Upper lobe of right lung (tissue), 1 donor: Measurements from ENCODE around the gene RBM39. TPM values are rescaled to one million over a fixed set of nuclear protein-coding genes. Genes with fewer than 3 reads are reported as not detected.
A peak's percentile ranks its signal among the peaks of the same experiment; 100 is the strongest.

ENCODE experiments used
- ATAC-seq: fragments of 200-7000 bp; cut with Tn5 transposase; one replicate; pipeline ENCODE4 v1.9.1; 2020; ENCODE audit warnings: mild to moderate bottlenecking, moderate library complexity
- DNase-seq: peaks from one replicate; pipeline ENCODE4 v3.0.0-alpha.2; 2020
- H3K27ac ChIP-seq: fragments of 200-600 bp; one replicate; pipeline ENCODE4 v1.8.0; 2022
- H3K27me3 ChIP-seq: fragments of 200-600 bp; one replicate; pipeline ENCODE4 v1.8.0; 2022; ENCODE audit warnings: mild to moderate bottlenecking
- H3K36me3 ChIP-seq: fragments of 200-600 bp; one replicate; pipeline ENCODE4 v1.8.0; 2022
- H3K4me1 ChIP-seq: fragments of 200-600 bp; one replicate; pipeline ENCODE4 v1.8.0; 2022
- H3K4me3 ChIP-seq: fragments of 200-600 bp; one replicate; pipeline ENCODE4 v1.8.0; 2022; ENCODE audit warnings: mild to moderate bottlenecking
- H3K9me3 ChIP-seq: fragments of 200-600 bp; one replicate; pipeline ENCODE4 v1.8.0; 2022
- intact Hi-C: fragments of 100-400 bp; cut with DNase I; formaldehyde crosslinking; loops from one replicate; pipeline ENCODE4 v1.11.0; 2022
- total RNA-seq: library from RNA; stranded (reverse); fragmentation: NEBNext Ultra II Directional; extraction: Animal tissue kit (Norgen Biotek cat#: 25700); gene quantifications from one replicate; pipeline ENCODE4 v1.2.1, GENCODE V29; 2021
- TF ChIP-seq, protein P1 (sequence below): fragments of 200-600 bp; IDR thresholded peaks from one replicate; pipeline ENCODE4 v1.8.0; 2022; ENCODE audit warnings: antibody characterized with exemption
- donor health status: DM: no; HTN: yes; CAD: no; lungs with severe emphysema.

The RBM39 gene
- total RNA-seq, 1 donor from 2014 or later = 298 TPM

DNA sequence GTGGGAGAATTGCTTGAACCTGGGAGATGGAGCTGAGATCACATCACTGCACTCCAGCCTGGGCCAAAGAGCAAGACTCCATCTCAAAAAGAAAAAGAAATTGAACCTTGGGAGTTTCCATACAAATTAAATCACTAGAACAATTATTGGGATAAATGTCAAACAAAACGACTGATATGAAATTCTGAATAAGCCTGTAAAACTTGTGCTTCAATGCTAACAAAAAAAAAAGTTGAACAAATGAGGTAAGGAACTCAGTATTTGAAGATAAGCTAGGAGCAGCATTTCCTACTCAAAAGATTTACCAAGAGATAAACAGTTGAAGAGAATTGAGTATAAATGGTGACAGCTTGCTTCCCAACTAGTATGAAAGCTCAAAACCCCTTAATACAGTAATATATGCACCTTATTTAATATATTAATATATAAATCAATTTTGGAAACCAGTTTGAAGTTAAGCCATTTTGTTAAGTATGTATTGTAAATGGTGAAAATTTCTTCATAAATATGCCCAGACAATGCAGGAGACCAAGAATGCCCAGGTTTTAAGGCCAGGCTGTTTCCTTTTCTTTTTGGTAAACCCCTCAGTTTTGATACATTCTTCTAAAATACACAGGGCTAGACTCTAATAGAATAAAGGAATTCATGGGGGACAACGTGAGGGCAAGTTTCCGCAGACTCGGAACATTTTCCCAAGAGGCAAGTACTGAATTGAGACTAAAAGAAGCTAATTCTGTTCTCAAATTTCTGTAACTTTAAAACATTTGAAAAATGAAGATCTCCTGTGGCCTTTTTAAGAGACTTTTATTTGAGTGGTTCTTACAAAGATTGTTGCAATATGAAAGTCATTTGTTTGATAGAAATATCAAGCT, 39.0 kb downstream of the RBM39 start:
- H3K36me3 ChIP-seq = peaks cover 70% of the 10 kb centered on the region
- H3K9me3 ChIP-seq = no peaks in the 10 kb centered on the region
- intact Hi-C loops = no loop called here
- H3K27ac ChIP-seq = no peak overlapping the region
- DNase-seq (no peak), ATAC-seq (no peak)
- TF ChIP-seq, protein P1, sequence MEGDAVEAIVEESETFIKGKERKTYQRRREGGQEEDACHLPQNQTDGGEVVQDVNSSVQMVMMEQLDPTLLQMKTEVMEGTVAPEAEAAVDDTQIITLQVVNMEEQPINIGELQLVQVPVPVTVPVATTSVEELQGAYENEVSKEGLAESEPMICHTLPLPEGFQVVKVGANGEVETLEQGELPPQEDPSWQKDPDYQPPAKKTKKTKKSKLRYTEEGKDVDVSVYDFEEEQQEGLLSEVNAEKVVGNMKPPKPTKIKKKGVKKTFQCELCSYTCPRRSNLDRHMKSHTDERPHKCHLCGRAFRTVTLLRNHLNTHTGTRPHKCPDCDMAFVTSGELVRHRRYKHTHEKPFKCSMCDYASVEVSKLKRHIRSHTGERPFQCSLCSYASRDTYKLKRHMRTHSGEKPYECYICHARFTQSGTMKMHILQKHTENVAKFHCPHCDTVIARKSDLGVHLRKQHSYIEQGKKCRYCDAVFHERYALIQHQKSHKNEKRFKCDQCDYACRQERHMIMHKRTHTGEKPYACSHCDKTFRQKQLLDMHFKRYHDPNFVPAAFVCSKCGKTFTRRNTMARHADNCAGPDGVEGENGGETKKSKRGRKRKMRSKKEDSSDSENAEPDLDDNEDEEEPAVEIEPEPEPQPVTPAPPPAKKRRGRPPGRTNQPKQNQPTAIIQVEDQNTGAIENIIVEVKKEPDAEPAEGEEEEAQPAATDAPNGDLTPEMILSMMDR = no peak
- H3K4me3 ChIP-seq = no peak overlapping the region
- peaks cover 14% of the 10 kb centered on the region for H3K4me1 ChIP-seq
- H3K27me3 ChIP-seq = no peaks in the 10 kb centered on the region

DNA sequence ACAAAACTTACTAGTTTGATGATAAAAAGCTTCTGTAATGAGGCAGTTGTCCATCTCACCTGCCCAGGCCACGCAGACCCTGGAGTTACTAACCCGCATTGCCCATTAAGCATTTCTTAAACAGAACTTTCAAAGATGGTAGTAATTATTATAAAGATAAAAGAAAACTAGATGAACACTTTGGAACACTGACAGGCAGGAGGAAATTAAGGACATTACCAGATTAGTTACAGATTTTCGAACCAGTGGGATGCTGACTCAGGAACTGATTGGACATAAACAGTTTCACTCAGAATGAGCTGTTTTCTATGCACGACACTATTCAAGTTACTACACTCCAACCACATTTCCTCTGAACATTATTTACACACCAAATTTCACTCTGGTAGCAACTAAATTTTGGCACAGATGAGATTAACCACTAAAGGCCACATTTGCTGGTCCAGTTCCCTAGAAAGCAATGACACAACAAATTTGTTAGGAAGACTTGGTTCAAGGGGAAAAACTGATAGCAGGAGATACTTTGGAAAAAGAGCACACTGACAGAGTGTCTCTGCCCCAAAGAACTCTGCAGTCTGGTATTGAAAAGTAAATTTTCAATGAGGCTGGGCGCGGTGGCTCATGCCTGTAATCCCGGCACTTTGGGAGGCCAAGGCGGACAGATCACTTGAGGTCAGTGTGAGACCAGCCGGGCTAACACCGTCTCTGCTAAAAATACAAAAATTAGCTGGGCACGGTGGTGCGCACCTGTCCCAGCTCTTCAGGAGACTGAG, 39.8 kb downstream of the RBM39 start:
- peaks cover 17% of the 10 kb centered on the region for H3K4me1 ChIP-seq
- no peak for ATAC-seq
- peaks cover 62% of the 10 kb centered on the region for H3K36me3 ChIP-seq
- DNase-seq = peak; percentile 50
- TF ChIP-seq, protein P1 = no peak
- intact Hi-C loops = no loop called here
- H3K9me3 ChIP-seq = no peaks in the 10 kb centered on the region
- H3K27me3 ChIP-seq = no peaks in the 10 kb centered on the region
- no peak overlapping the region for H3K27ac ChIP-seq
- no peak overlapping the region for H3K4me3 ChIP-seq

DNA sequence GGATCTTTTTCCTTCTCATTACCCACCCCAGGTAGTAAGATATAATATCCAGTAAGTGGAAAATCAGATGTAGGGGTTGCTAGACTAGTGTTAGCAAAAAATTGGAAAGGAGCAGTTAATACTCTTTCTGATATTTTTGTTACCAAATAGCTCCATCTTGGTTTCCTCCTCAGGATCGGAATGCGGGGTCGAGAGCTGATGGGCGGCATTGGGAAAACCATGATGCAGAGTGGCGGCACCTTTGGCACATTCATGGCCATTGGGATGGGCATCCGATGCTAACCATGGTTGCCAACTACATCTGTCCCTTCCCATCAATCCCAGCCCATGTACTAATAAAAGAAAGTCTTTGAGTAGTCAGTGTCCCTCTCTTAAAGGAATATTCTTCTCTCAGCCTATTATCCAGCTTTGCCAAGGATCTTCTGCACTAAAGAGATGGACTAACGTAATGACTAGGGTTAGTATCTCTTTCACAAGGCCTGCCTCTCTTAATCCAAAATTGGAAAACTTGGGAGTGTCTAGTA, 41.4 kb downstream of the RBM39 start:
- Histone ChIP-seq H3K4me1 (peaks cover 17% of the 10 kb centered on the region), H3K36me3 (peaks cover 53% of the 10 kb centered on the region), H3K9me3 (no peaks in the 10 kb centered on the region), H3K27me3 (no peaks in the 10 kb centered on the region), H3K4me3 (peak overlapping the region; percentile 69), H3K27ac (no peak overlapping the region)
- ATAC-seq = no peak
- intact Hi-C loops = no loop called here
- TF ChIP-seq, protein P1 = no peak
- peak; percentile 30 for DNase-seq

DNA sequence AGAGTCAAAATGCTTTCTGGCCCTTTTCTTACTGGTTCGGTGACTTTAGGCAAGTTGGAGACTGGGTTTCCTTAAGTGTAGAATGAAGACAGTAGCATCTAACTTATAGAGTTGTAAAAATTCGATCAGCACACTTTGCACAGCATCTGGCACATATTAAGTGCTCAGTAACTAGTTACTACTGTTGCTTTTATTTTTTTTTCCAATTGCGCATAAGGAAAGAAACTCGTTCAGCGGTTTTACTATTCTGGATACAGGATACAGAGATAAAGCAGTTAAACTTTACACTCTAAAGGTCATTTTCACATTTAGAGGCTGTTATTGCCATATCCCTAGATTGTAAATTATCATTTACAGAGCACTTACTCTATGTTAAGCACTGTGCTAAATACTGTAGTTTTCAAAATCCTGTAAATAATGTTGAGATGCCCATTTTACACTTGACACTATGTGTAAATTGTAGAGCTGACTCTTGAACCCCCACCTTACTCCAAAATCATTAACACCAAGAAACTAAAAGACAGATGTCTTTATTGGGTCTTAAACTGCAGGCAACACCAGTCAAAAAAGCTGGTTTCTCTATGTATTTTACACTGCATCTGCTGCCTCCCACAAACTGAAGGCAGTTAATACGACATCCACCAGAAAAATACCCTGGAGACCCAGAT, 42.0 kb downstream of the RBM39 start:
- no peaks in the 10 kb centered on the region for H3K9me3 ChIP-seq
- peaks cover 53% of the 10 kb centered on the region for H3K36me3 ChIP-seq
- ATAC-seq (no peak), DNase-seq (no peak)
- H3K4me1 ChIP-seq = peaks cover 17% of the 10 kb centered on the region
- no peaks in the 10 kb centered on the region for H3K27me3 ChIP-seq
- intact Hi-C loops = no loop called here
- TF ChIP-seq, protein P1 = no peak
- H3K27ac ChIP-seq = peak overlapping the region; percentile 87
- H3K4me3 ChIP-seq = peak overlapping the region; percentile 69

DNA sequence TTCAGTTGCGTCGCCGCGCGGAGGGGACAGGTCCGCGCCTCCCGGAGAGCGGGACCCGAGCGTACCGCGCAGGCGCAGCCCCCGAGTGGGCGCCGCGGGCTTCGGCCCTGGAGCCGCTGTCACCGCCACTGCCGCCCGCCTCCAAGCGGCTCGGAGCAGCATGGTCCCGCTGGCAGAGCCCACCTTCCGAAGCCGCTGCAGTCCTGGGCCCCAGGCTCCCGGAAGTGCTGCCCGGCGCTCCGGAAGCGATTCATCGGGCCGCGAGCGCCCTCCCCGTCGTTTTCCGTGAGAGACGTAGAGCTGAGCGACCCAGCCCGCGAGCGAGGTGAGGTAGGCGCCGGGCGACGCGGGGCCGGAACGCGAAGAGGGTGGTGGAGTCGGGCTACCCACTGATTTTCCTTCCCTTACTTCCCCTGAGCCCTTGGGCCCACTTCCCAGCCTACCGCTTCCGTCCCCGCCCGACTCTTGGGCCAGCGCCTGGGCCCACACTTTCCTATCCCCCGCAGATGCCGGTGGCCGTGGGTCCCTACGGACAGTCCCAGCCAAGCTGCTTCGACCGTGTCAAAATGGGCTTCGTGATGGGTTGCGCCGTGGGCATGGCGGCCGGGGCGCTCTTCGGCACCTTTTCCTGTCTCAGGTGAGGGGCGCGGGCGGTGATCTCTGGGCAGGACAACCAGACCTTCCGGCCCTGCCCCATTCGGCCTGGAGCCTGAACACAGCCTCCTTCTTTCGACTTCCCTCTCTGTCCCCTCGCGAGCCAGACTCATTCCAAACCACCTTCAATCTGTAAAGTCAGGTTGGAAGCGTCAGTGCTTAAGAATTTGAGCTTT, 42.7 kb downstream of the RBM39 start, which contains the start of the genes NFS1 and ROMO1:
Gene NFS1, minus strand, starts transcription at position 226 of the 830 bp plus-strand sequence. Its CDS starts 64 bp downstream, at position 162.
Gene ROMO1, plus strand, starts transcription at position 279 of the 830 bp plus-strand sequence. Its CDS starts 228 bp downstream, at position 507.
- H3K27ac ChIP-seq = peak within 1 kb of the TSS; percentile 87
- DNase-seq (peak; percentile 93), ATAC-seq (peak; percentile 97)
- no peaks in the 10 kb centered on the region for H3K27me3 ChIP-seq
- no peaks in the 10 kb centered on the region for H3K9me3 ChIP-seq
- H3K4me3 ChIP-seq = peak within 1 kb of the TSS; percentile 69
- H3K36me3 ChIP-seq = peaks cover 53% of the 10 kb centered on the region
- intact Hi-C loops = no loop called here
- peaks cover 17% of the 10 kb centered on the region for H3K4me1 ChIP-seq
- TF ChIP-seq, protein P1 = peak; percentile 31
